ENCODE data around the gene ANXA2.

Gene ANXA2

GRCh38 chr15:60428935-60429334 lies 31.1 kb upstream of the ANXA2 start:
- Histone ChIP-seq H2AFZ (ENCODE audit: low read length) (no peak overlapping the region), H3K79me2 (ENCODE audit: insufficient read depth, low read length) (no peaks in the 10 kb centered on the region), H4K20me1 (ENCODE audit: insufficient read depth, low read length, poor library complexity, severe bottlenecking) (no peaks in the 10 kb centered on the region), H3K9ac (ENCODE audit: low read depth, low read length, poor library complexity, severe bottlenecking) (no peak overlapping the region), H3K4me1 (ENCODE audit: insufficient read depth, low read length, poor library complexity, severe bottlenecking) (no peaks in the 10 kb centered on the region), H3K4me3 (ENCODE audit: low read length, poor library complexity, severe bottlenecking) (no peak overlapping the region), H3K27me3 (ENCODE audit: insufficient read depth, low read length, poor library complexity, severe bottlenecking) (no peaks in the 10 kb centered on the region), H3K36me3 (ENCODE audit: insufficient read depth, low read length) (peaks cover 37% of the 10 kb centered on the region; the same call in 1 of the 2 replicates), H3K9me3 (ENCODE audit: insufficient read depth, low read depth, low read length) (no peaks in the 10 kb centered on the region), H3K9me2 (replicated peaks; ENCODE audit: low read depth, low read length) (no peaks in the 10 kb centered on the region), H3F3A (ENCODE audit: low read depth) (no peaks in the 10 kb centered on the region), H3K4me2 (ENCODE audit: low read depth, low read length, poor library complexity, severe bottlenecking) (no peak overlapping the region)
- TF ChIP-seq EZH2phosphoT487 (IDR thresholded peaks at IDR 0.05; ENCODE audit: borderline replicate concordance) (no peak), CTCF (conservative IDR thresholded peaks at IDR 0.05; ENCODE audit: low read length) (no peak)

DNA sequence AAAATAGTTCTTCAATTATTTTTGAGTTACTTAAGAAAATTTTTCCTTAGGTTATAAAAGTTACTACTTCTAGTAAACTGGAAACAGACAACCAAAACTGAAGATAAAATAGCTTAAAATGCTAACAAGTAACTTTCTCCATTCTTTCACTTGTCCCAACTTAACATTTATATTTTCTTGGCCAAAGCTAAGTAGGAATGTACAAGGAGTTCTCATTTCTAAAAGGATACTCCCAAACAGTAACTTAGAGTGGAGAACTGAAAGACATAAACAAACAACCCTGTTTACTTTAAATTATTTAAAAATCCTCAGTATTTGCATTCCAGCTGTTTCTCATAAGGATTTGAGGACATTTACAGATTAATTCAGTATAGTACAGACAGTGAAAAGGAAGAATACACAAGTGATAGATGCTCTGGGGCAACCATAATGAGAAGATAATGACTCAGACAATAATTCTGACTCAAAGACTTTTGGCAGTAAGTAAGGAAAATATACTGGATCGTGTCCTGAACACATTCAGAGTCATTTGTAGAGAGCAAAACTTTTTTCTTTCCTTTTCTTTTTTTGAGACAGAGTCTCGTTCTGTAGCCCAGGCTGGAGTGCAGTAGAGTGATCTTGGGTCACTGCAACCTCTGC lies 29.2 kb upstream of the ANXA2 start:
- peaks cover 37% of the 10 kb centered on the region; the same call in 1 of the 2 replicates for H3K36me3 ChIP-seq (ENCODE audit: insufficient read depth, low read length)
- no peaks in the 10 kb centered on the region for H4K20me1 ChIP-seq (ENCODE audit: insufficient read depth, low read length, poor library complexity, severe bottlenecking)
- H3K9ac ChIP-seq (ENCODE audit: low read depth, low read length, poor library complexity, severe bottlenecking) = no peak overlapping the region
- no peaks in the 10 kb centered on the region for H3F3A ChIP-seq (ENCODE audit: low read depth)
- no peaks in the 10 kb centered on the region for H3K9me3 ChIP-seq (ENCODE audit: insufficient read depth, low read depth, low read length)
- H2AFZ ChIP-seq (ENCODE audit: low read length) = no peak overlapping the region
- no peak for TF ChIP-seq EZH2phosphoT487 (IDR thresholded peaks at IDR 0.05; ENCODE audit: borderline replicate concordance)
- no peak for TF ChIP-seq CTCF (conservative IDR thresholded peaks at IDR 0.05; ENCODE audit: low read length)
- H3K27me3 ChIP-seq (ENCODE audit: insufficient read depth, low read length, poor library complexity, severe bottlenecking) = no peaks in the 10 kb centered on the region
- H3K9me2 ChIP-seq (replicated peaks; ENCODE audit: low read depth, low read length) = no peaks in the 10 kb centered on the region
- no peak overlapping the region for H3K4me3 ChIP-seq (ENCODE audit: low read length, poor library complexity, severe bottlenecking)
- no peak overlapping the region for H3K4me2 ChIP-seq (ENCODE audit: low read depth, low read length, poor library complexity, severe bottlenecking)
- no peaks in the 10 kb centered on the region for H3K79me2 ChIP-seq (ENCODE audit: insufficient read depth, low read length)
- peaks cover 3% of the 10 kb centered on the region for H3K4me1 ChIP-seq (ENCODE audit: insufficient read depth, low read length, poor library complexity, severe bottlenecking)

DNA sequence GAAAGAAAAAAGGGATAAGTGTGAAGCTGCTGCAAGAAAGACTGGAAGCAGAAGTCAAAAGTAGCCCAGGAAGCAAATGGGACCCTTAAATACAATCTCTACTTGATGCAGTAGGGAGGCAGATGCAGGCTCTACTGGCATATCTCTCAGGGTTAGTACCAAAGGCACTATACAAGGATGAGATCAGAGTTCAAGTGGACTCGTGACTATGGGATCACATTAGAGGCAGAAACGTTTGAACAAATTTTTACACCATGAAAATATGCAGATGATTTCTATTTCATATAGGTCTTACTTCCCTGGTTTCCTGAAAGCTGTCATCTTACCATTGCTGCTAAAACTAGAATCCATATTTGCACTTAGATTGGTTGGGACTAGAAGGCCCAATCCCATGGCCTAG lies 27.7 kb upstream of the ANXA2 start:
- H3K4me1 ChIP-seq (ENCODE audit: insufficient read depth, low read length, poor library complexity, severe bottlenecking) = peaks cover 3% of the 10 kb centered on the region
- H3K36me3 ChIP-seq (ENCODE audit: insufficient read depth, low read length) = peaks cover 28% of the 10 kb centered on the region; the same call in 1 of the 2 replicates
- no peak overlapping the region for H3K4me2 ChIP-seq (ENCODE audit: low read depth, low read length, poor library complexity, severe bottlenecking)
- no peaks in the 10 kb centered on the region for H3K9me3 ChIP-seq (ENCODE audit: insufficient read depth, low read depth, low read length)
- H3K9ac ChIP-seq (ENCODE audit: low read depth, low read length, poor library complexity, severe bottlenecking) = no peak overlapping the region
- no peaks in the 10 kb centered on the region for H3K27me3 ChIP-seq (ENCODE audit: insufficient read depth, low read length, poor library complexity, severe bottlenecking)
- no peak overlapping the region for H3K4me3 ChIP-seq (ENCODE audit: low read length, poor library complexity, severe bottlenecking)
- no peak overlapping the region for H2AFZ ChIP-seq (ENCODE audit: low read length)
- H3K9me2 ChIP-seq (replicated peaks; ENCODE audit: low read depth, low read length) = no peaks in the 10 kb centered on the region
- no peaks in the 10 kb centered on the region for H3K79me2 ChIP-seq (ENCODE audit: insufficient read depth, low read length)
- no peaks in the 10 kb centered on the region for H3F3A ChIP-seq (ENCODE audit: low read depth)
- no peak for TF ChIP-seq EZH2phosphoT487 (IDR thresholded peaks at IDR 0.05; ENCODE audit: borderline replicate concordance)
- no peak for TF ChIP-seq CTCF (conservative IDR thresholded peaks at IDR 0.05; ENCODE audit: low read length)
- no peaks in the 10 kb centered on the region for H4K20me1 ChIP-seq (ENCODE audit: insufficient read depth, low read length, poor library complexity, severe bottlenecking)

All from Loucy (cell line).